NT2/D1 (cell line): Measurements from ENCODE around the gene PDIK1L.

ENCODE experiments used
- SUZ12 ChIP-seq: IDR thresholded peaks from 2 replicates; pipeline ENCODE4 v1.6.1; 2011; ENCODE audit not compliant: insufficient read length, insufficient read depth; ENCODE audit errors: extremely low read depth
- YY1 ChIP-seq: IDR thresholded peaks from 2 replicates; pipeline ENCODE4 v1.6.1; 2011; ENCODE audit not compliant: insufficient read length, insufficient read depth
- ZNF274 ChIP-seq: IDR thresholded peaks from 2 replicates; pipeline ENCODE4 v1.6.1; 2011; ENCODE audit warnings: mild to moderate bottlenecking, low read depth, low read length

GRCh38 chr1:26154750-26155149 lies 43.1 kb downstream of the PDIK1L start:
- TF ChIP-seq YY1 (no peak), ZNF274 (no peak), SUZ12 (no peak)
